ENCODE measurements around the gene CA10.

Gene CA10

DNA sequence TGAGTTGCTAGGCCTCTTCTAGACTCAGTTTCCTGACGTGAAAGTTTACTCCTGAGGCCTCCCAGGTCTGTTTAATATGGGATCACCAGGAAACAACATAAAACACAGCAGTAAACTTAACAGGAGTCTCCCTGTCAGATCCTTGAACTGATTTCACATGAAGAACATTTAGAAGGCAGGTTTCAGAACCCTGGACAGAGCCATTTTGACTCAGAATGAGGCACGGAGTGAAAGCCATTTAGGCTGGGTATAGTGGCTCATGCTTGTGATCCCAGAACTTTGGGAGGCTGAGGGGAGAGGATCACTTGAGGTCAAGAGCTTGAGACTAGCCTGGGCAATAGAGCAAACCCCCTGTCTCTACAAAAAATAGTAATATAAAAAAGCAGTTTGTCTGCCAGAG lies 289.1 kb downstream of the CA10 start:
- DNase-seq (ENCODE audit: low spot score), result peak; percentile 41

- peak; percentile 78 for DNase-seq (ENCODE audit: low spot score)
Observed at GRCh38 chr17:51860954-51861561, 297.5 kb downstream of the CA10 start.

DNA sequence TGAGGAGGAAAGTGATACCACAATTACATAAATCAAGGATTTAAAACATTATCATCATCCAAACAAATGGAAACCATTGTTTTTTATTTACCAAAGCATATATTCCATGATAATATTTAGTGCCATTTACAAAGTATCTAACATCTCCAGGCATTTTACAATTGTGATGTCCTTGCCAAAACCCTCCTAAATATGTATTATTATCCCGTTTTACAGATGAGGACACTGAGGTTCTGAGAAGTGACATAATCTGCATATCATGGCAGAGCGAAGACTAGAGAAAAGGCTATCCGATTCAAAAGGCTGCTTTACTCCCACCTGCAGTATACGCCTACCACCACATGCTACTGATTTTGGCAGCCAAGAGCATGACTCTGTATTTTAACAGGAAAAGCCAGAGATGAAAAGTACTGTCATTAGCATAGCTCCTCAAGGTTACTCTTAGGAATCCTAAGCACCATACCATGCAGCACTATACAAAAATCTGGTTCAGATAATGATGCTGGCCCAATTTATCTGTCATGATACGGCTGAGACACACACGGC lies 301.4 kb downstream of the CA10 start:
- DNase-seq (ENCODE audit: low spot score), result peak; percentile 24

GRCh38 chr17:51855806-51856205 lies 302.7 kb downstream of the CA10 start:
- no peak for DNase-seq (ENCODE audit: low spot score)

GRCh38 chr17:51853857-51854256 lies 304.7 kb downstream of the CA10 start:
- no peak for DNase-seq (ENCODE audit: low spot score)

DNA sequence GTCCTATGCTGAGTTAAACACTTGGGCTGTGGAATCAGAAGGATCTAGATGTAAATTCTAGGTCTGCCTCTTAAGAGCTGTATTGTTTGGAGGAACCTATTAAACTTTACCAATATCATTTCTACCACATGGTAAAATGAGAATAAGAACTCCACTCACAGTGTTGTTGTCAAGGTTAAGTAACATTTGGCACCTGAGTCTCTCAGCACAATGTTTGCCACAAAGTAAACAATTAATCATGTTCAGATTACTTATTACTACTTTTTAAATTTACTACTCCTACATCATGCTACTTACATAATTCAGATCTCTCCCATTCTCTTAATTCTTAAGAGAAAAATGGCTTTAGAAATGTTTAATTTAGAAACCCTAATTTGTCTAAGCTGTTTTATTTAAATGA lies 305.9 kb downstream of the CA10 start:
- DNase-seq (ENCODE audit: low spot score), result no peak

DNA sequence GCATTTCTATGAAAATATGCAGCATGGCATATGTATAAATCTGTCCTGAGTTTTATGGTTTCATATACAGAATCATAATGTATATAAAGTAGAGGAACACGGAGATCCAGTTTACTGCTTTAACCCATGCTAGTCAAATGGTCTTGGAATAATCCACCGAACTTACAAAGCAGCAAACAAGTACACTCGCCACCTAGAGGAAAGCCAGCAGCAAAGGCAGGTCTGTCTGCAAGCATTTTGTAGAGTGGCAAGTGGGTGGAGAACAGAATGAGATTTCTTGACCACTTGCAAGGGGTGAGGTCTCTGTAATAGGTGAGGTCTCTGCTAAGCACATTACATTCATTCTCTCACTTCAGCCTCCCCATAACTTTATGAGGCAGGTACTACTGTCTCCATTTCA lies 308.3 kb downstream of the CA10 start:
- DNase-seq (ENCODE audit: low spot score), result peak; percentile 9

DNA sequence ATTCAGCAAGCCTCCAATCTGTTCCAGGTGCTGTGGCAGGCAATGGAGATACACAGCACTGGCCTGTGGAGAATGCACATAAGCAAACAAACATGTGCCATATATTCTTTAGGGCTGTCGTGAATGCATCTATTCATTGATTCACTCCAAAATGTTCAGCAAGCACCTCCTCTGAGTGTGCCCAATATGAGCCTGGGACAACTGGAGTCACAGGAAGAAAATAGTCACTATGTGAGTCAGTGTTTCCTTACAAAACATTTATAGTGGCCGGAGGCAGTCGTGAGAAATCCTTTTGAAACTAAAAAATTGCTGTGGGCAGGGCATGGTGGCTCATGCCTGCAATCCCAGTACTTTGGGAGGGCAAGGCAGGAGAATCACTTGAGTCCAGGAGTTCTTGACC lies 310.1 kb downstream of the CA10 start:
- no peak for DNase-seq (ENCODE audit: low spot score)

GRCh38 chr17:51846566-51846965 lies 311.9 kb downstream of the CA10 start:
- DNase-seq (ENCODE audit: low spot score), result no peak

DNA sequence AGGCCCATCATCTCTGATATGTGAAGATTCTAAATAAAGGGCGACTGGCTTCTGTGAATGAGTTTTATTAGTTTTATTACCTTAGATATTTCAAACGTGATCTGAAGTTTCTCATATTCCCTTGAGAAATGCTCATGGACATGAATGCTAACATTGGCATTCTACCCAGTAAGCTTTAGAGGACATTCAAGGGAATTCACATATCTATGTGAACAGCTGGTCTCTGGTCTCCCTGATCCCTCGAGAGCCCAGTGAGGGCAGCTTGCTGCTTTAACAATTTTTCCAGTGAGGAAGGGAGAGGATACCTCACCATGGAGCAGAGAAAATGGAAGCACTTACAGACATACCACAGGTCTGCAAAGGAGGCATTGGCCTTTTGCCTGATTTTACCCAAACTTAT lies 312.7 kb downstream of the CA10 start:
- DNase-seq (ENCODE audit: low spot score), result no peak

GRCh38 chr17:51842763-51843162 lies 315.8 kb downstream of the CA10 start:
- no peak for DNase-seq (ENCODE audit: low spot score)

- no peak for DNase-seq (ENCODE audit: low spot score)
Observed at GRCh38 chr17:51841669-51842068, 316.8 kb downstream of the CA10 start.

- DNase-seq (ENCODE audit: low spot score), result no peak
Observed at GRCh38 chr17:51840688-51841087, 317.8 kb downstream of the CA10 start.

- DNase-seq (ENCODE audit: low spot score), result no peak
Observed at GRCh38 chr17:51833620-51834019, 324.9 kb downstream of the CA10 start.

GRCh38 chr17:51833045-51833444 lies 325.5 kb downstream of the CA10 start:
- DNase-seq (ENCODE audit: low spot score), result peak; percentile 27

- no peak for DNase-seq (ENCODE audit: low spot score)
Observed at GRCh38 chr17:51830886-51831285, 327.6 kb downstream of the CA10 start.

GRCh38 chr17:51830451-51830850 lies 328.1 kb downstream of the CA10 start:
- DNase-seq (ENCODE audit: low spot score), result no peak

DNA sequence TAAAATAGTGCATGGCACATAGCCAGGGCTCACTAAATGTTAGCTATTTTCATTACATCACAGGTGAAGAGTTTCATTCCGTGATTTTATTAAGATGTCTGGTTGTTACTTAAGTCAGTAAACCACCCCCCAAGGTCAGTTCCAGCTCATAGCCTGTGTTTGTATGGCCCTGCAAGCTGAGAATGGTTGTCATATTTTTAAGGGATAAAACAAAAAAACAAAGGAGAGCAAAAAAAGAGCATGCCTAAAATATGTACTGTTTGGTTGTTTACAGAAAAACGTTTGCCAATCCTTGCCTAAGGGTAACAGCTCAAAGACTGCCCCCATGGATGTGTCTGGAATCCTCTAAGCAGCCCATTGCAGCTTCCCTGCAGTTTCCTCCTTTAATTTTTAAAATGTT lies 329.6 kb downstream of the CA10 start:
- DNase-seq (ENCODE audit: low spot score), result no peak

DNA sequence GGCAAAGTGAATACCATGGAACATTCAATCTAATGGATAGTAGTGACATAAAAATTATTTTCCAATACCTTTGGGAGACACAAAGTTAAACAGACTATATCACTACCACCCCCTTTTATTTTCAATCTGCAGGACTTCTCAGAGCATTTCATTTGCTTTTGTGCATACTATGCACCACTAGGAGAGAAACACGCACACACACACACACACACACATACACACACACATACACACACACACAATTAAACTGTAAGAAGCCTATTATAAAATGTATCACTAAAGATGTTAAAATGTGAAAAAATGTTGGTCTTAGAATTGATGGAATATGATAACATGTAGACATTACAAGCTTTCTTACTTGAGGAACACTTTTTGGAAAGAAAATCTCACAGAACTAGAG lies 331.4 kb downstream of the CA10 start:
- DNase-seq (ENCODE audit: low spot score), result no peak

- no peak for DNase-seq (ENCODE audit: low spot score)
Observed at GRCh38 chr17:51820766-51821165, 337.7 kb downstream of the CA10 start.

GRCh38 chr17:51820252-51820651 lies 338.3 kb downstream of the CA10 start:
- no peak for DNase-seq (ENCODE audit: low spot score)

DNA sequence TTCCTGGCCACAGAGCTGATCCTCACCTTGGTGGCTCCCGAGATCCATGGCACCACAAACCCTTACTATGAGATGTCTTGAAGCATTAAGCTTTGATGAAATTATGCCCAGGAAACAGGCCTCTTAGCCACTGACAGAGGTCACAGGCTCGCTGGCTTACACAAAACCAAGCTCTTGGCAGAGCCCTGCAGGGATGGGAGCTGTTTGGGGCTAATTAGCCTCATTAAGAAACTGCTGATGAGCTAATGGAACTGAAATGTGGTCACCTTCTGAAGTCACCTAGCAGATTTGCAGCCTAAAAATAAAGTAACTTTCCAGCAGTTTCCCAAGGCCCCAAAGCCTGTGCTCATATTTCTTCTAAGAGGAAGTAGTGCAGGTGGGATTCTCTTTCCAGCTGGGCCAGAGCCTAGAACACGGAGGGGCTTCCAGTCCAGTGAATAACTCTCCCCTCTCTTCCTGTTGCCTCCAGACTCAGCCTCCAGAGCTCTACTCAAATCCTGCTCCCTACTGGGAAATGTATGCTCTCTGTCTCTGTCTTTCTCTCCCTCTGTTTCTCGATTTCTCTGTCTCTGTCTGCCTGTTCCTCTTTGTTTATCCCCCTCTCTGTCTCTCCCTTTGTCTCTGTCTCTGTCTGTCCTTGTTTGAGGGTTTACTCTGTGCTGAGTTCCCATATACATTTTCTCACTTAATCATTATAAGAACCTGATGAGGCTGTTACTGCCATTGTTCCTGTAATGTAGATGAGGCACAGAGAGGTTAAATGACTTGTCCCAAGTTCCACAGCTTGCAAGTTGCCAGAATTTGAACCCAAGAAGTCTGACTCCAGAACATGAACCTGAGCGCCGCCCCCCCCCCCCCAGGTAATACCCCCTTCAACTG lies 338.9 kb downstream of the CA10 start:
- no peak for DNase-seq (ENCODE audit: low spot score)

- no peak for DNase-seq (ENCODE audit: low spot score)
Observed at GRCh38 chr17:51818777-51819176, 339.7 kb downstream of the CA10 start.

Measured in iPS-NIHi11 (cell line).